Chondrocyte (in vitro differentiated cells): ENCODE measurements around the gene YTHDF2. TPM values are rescaled to one million over a fixed set of nuclear protein-coding genes. Genes with fewer than 3 reads are reported as not detected.

Experiments used
- DNase-seq: peaks from one replicate; pipeline ENCODE4 v3.0.0; 2021; ENCODE audit warnings: mixed read lengths, low spot score
- H3K27ac Mint-ChIP-seq: one replicate; pipeline ENCODE4 v1.8.0; 2021; ENCODE audit warnings: mild to moderate bottlenecking, moderate library complexity, mixed read lengths; ENCODE audit not compliant: unreplicated experiment
- H3K27me3 Mint-ChIP-seq: 2 replicates; pipeline ENCODE4 v1.8.0; 2021; ENCODE audit warnings: low read depth, mixed read lengths
- H3K36me3 Mint-ChIP-seq: 2 replicates; pipeline ENCODE4 v1.8.0; 2021; ENCODE audit warnings: low read depth, mixed read lengths
- H3K4me1 Mint-ChIP-seq: 2 replicates; pipeline ENCODE4 v1.8.0; 2021; ENCODE audit warnings: low read depth, mild to moderate bottlenecking, mixed read lengths
- H3K4me3 Mint-ChIP-seq: one replicate; pipeline ENCODE4 v1.8.0; 2021; ENCODE audit warnings: mild to moderate bottlenecking, moderate library complexity, mixed read lengths; ENCODE audit not compliant: unreplicated experiment
- H3K9me3 Mint-ChIP-seq: 2 replicates; pipeline ENCODE4 v1.8.0; 2021; ENCODE audit warnings: low read depth, mixed read lengths
- CTCF ChIP-seq: fragments of 200-600 bp; sonication (generic); IDR thresholded peaks from 2 replicates; pipeline ENCODE4 v1.5.0; 2021; ENCODE audit warnings: antibody characterized with exemption, mild to moderate bottlenecking, moderate library complexity
- total RNA-seq: library from RNA; stranded (reverse); gene quantifications from 3 replicates; pipeline ENCODE4 v1.2.1, GENCODE V29; 2021

Gene YTHDF2
- total RNA-seq, 1 donor from 2014 or later, result 68.8 TPM

GRCh38 chr1:28775121-28775942 lies 38.6 kb downstream of the YTHDF2 start:
- no peak overlapping the region for H3K4me3 Mint-ChIP-seq
- no peak overlapping the region for H3K27ac Mint-ChIP-seq
- no peaks in the 10 kb centered on the region for H3K27me3 Mint-ChIP-seq
- no peaks in the 10 kb centered on the region for H3K9me3 Mint-ChIP-seq
- H3K36me3 Mint-ChIP-seq, result peaks cover 4% of the 10 kb centered on the region
- H3K4me1 Mint-ChIP-seq, result peaks cover 3% of the 10 kb centered on the region
- peak; percentile 85 for DNase-seq
- TF ChIP-seq CTCF, result no peak

GRCh38 chr1:28776341-28776740 lies 39.6 kb downstream of the YTHDF2 start:
- Mint-ChIP-seq H3K27ac (no peak overlapping the region), H3K36me3 (peaks cover 4% of the 10 kb centered on the region), H3K4me1 (peaks cover 5% of the 10 kb centered on the region), H3K27me3 (no peaks in the 10 kb centered on the region), H3K9me3 (no peaks in the 10 kb centered on the region), H3K4me3 (no peak overlapping the region)
- no peak for TF ChIP-seq CTCF
- peak; percentile 62 for DNase-seq

- Mint-ChIP-seq H3K27ac (no peak overlapping the region), H3K36me3 (peaks cover 4% of the 10 kb centered on the region)
- TF ChIP-seq CTCF, result no peak
Observed at GRCh38 chr1:28778021-28778420, 41.3 kb downstream of the YTHDF2 start.

GRCh38 chr1:28779751-28780408 lies 43.1 kb downstream of the YTHDF2 start:
- H3K4me3 Mint-ChIP-seq, result no peak overlapping the region
- no peak for TF ChIP-seq CTCF
- no peak for DNase-seq
- peak overlapping the region; percentile 28 for H3K27ac Mint-ChIP-seq
- H3K4me1 Mint-ChIP-seq, result peaks cover 15% of the 10 kb centered on the region
- H3K9me3 Mint-ChIP-seq, result no peaks in the 10 kb centered on the region
- H3K36me3 Mint-ChIP-seq, result peaks cover 2% of the 10 kb centered on the region
- H3K27me3 Mint-ChIP-seq, result no peaks in the 10 kb centered on the region

More at GRCh38 chr1:28778021-28778420, 41.3 kb downstream of the YTHDF2 start:
- DNase-seq, result no peak
- Mint-ChIP-seq H3K4me3 (no peak overlapping the region), H3K9me3 (no peaks in the 10 kb centered on the region), H3K27me3 (no peaks in the 10 kb centered on the region), H3K4me1 (peaks cover 15% of the 10 kb centered on the region)

- H3K4me1 Mint-ChIP-seq, result peaks cover 24% of the 10 kb centered on the region
- no peak overlapping the region for H3K27ac Mint-ChIP-seq
- no peaks in the 10 kb centered on the region for H3K9me3 Mint-ChIP-seq
Observed at GRCh38 chr1:28781305-28781704, 44.6 kb downstream of the YTHDF2 start.

More at GRCh38 chr1:28781305-28781704, 44.6 kb downstream of the YTHDF2 start:
- no peak overlapping the region for H3K4me3 Mint-ChIP-seq
- H3K36me3 Mint-ChIP-seq, result no peaks in the 10 kb centered on the region
- DNase-seq, result no peak
- TF ChIP-seq CTCF, result no peak
- no peaks in the 10 kb centered on the region for H3K27me3 Mint-ChIP-seq
